Measurements from ENCODE around the gene SLIT3.

SLIT3 gene

GRCh38 chr5:169128679-169129078 lies 172.3 kb downstream of the SLIT3 start:
- no peak overlapping the region for H3K27ac ChIP-seq (ENCODE audit: low read depth, low read length)
- H3K9me2 ChIP-seq (replicated peaks; ENCODE audit: insufficient read depth, low read length) = no peaks in the 10 kb centered on the region
- H3F3A ChIP-seq (ENCODE audit: insufficient read depth) = no peaks in the 10 kb centered on the region
- H4K20me1 ChIP-seq (ENCODE audit: low read depth, low read length) = no peaks in the 10 kb centered on the region
- H3K36me3 ChIP-seq (ENCODE audit: low read length) = no peaks in the 10 kb centered on the region
- no peaks in the 10 kb centered on the region for H3K79me2 ChIP-seq (ENCODE audit: insufficient read depth, low read length)
- no peak overlapping the region for H3K4me2 ChIP-seq (ENCODE audit: low read depth, low read length, poor library complexity, severe bottlenecking)
- TF ChIP-seq EZH2phosphoT487 (conservative IDR thresholded peaks at IDR 0.05; ENCODE audit: low read length) = no peak
- TF ChIP-seq CTCF (IDR thresholded peaks at IDR 0.05; ENCODE audit: insufficient read depth, low read length, poor library complexity, severe bottlenecking) = no peak
- H3K9me3 ChIP-seq (ENCODE audit: insufficient read depth, low read length) = no peaks in the 10 kb centered on the region
- H3K4me3 ChIP-seq (ENCODE audit: insufficient read depth, low read length, poor library complexity, severe bottlenecking) = no peak overlapping the region
- H2AFZ ChIP-seq (ENCODE audit: low read depth, low read length, severe bottlenecking) = no peak overlapping the region
- no peaks in the 10 kb centered on the region for H3K27me3 ChIP-seq (ENCODE audit: low read length)
- no peak overlapping the region for H3K9ac ChIP-seq (ENCODE audit: low read length)

DNA sequence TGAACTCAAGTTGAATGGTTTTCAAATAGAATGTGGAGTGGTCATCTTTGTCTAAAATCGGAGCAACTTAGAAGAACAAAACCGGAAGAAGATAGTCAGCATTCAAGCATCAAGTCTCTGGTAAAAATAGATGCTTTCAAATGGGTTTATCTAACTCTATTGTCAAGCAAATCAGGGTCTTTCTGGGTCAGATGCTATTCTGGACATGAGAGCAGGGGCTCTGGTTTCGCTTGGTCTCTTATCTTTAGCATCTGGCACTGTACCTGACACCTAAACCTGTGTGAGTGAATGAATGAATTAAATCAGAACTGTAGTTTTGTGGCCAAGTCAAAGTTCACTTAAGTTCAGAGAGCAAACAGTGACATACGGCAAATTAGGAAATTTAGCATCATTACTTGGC lies 173.5 kb downstream of the SLIT3 start:
- Histone ChIP-seq H3K4me3 (ENCODE audit: insufficient read depth, low read length, poor library complexity, severe bottlenecking) (no peak overlapping the region), H3K9ac (ENCODE audit: low read length) (no peak overlapping the region), H3K4me2 (ENCODE audit: low read depth, low read length, poor library complexity, severe bottlenecking) (no peak overlapping the region), H3K9me3 (ENCODE audit: insufficient read depth, low read length) (no peaks in the 10 kb centered on the region), H3K36me3 (ENCODE audit: low read length) (no peaks in the 10 kb centered on the region), H3K27ac (ENCODE audit: low read depth, low read length) (no peak overlapping the region), H3K27me3 (ENCODE audit: low read length) (no peaks in the 10 kb centered on the region), H3K9me2 (replicated peaks; ENCODE audit: insufficient read depth, low read length) (no peaks in the 10 kb centered on the region), H3F3A (ENCODE audit: insufficient read depth) (no peaks in the 10 kb centered on the region), H3K79me2 (ENCODE audit: insufficient read depth, low read length) (no peaks in the 10 kb centered on the region), H4K20me1 (ENCODE audit: low read depth, low read length) (no peaks in the 10 kb centered on the region), H2AFZ (ENCODE audit: low read depth, low read length, severe bottlenecking) (no peak overlapping the region)
- no peak for TF ChIP-seq EZH2phosphoT487 (conservative IDR thresholded peaks at IDR 0.05; ENCODE audit: low read length)
- TF ChIP-seq CTCF (IDR thresholded peaks at IDR 0.05; ENCODE audit: insufficient read depth, low read length, poor library complexity, severe bottlenecking) = no peak

- H3K27me3 ChIP-seq (ENCODE audit: low read length) = no peaks in the 10 kb centered on the region
- H4K20me1 ChIP-seq (ENCODE audit: low read depth, low read length) = no peaks in the 10 kb centered on the region
- H3F3A ChIP-seq (ENCODE audit: insufficient read depth) = no peaks in the 10 kb centered on the region
- H3K27ac ChIP-seq (ENCODE audit: low read depth, low read length) = no peak overlapping the region
- no peak for TF ChIP-seq EZH2phosphoT487 (conservative IDR thresholded peaks at IDR 0.05; ENCODE audit: low read length)
- no peak for TF ChIP-seq CTCF (IDR thresholded peaks at IDR 0.05; ENCODE audit: insufficient read depth, low read length, poor library complexity, severe bottlenecking)
- H3K9me3 ChIP-seq (ENCODE audit: insufficient read depth, low read length) = no peaks in the 10 kb centered on the region
- no peak overlapping the region for H3K9ac ChIP-seq (ENCODE audit: low read length)
- no peak overlapping the region for H3K4me3 ChIP-seq (ENCODE audit: insufficient read depth, low read length, poor library complexity, severe bottlenecking)
- H2AFZ ChIP-seq (ENCODE audit: low read depth, low read length, severe bottlenecking) = no peak overlapping the region
- no peak overlapping the region for H3K4me2 ChIP-seq (ENCODE audit: low read depth, low read length, poor library complexity, severe bottlenecking)
- H3K9me2 ChIP-seq (replicated peaks; ENCODE audit: insufficient read depth, low read length) = no peaks in the 10 kb centered on the region
- no peaks in the 10 kb centered on the region for H3K79me2 ChIP-seq (ENCODE audit: insufficient read depth, low read length)
- H3K36me3 ChIP-seq (ENCODE audit: low read length) = no peaks in the 10 kb centered on the region
These were observed 174.4 kb downstream of the SLIT3 start for GRCh38 chr5:169126481-169127021.

Data from SU-DHL-6 (cell line).